Umbilical cord (tissue), 2 donors: ENCODE data around the gene TASP1. TPM values are rescaled to one million over a fixed set of nuclear protein-coding genes. Genes with fewer than 3 reads are reported as not detected.

Experiments used
- DNase-seq: peaks from one replicate; pipeline ENCODE4 v3.0.0-alpha.2; 2015; ENCODE audit warnings: low spot score
- total RNA-seq: library from RNA; depleted of rRNA; stranded (reverse); fragments of >200 nt; gene quantifications from one replicate; pipeline ENCODE4 v1.2.3, GENCODE V29; 2014; ENCODE audit warnings: low replicate concordance; ENCODE audit not compliant: insufficient read depth

Gene TASP1
- total RNA-seq, 1 donor from 2014 or later = 54.2 TPM

DNA sequence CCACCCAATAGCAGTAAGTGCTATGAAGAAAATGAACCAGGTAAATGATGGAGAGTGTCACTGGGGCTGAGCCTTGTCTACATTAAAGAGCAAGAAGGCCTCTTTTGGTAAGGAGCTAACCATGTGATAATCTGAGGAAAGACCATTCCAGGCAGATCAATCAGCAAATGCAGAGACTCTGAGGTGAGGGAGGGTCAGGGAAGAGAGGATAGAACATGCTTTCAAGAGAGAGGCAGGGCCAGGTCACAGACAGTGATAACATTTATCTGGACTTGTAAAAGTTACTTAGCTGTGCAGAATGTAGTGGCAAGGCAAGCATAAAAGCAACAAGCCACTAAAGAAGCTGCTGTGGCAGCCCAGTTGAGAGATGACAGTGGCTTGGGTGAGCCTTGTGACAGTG lies 197.3 kb downstream of the TASP1 start:
- no peak for DNase-seq

DNA sequence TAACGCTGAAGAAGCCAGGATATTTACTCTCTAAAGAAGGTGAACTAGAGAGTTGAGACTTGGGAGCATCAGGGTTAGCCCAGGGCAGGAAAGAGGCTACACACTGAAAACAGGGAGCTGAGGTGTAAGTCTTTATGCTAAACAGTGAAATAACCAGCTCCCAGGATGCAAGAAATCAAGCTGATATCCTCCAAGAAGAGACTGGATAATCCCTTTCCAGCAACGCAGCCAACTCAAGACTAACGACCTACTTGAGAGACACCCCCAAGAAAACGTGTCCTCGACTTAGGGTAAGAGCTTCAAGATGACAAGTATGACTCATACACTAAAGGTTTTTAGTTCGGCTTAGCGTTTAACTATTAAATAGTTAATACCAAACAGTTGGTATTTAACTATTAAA lies 202.2 kb downstream of the TASP1 start:
- DNase-seq = no peak

DNA sequence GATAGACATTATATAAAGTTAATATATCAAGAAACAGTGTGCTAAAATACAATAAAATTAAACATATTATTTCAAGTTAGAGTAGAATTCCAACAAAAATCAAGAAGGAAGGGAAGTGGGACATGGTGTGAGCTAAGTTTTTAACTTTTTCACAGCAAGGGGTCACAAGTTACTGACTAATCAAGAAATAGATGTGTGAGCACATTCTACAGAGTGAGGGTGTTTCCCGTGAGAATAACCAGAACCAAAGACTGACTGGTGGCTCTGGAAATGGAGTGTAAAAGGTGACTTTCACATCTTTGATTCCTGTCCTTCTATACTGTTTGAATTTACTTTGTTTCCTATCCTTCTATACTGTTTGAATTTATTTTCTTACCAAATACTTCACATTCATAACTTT lies 206.6 kb downstream of the TASP1 start:
- no peak for DNase-seq

DNA sequence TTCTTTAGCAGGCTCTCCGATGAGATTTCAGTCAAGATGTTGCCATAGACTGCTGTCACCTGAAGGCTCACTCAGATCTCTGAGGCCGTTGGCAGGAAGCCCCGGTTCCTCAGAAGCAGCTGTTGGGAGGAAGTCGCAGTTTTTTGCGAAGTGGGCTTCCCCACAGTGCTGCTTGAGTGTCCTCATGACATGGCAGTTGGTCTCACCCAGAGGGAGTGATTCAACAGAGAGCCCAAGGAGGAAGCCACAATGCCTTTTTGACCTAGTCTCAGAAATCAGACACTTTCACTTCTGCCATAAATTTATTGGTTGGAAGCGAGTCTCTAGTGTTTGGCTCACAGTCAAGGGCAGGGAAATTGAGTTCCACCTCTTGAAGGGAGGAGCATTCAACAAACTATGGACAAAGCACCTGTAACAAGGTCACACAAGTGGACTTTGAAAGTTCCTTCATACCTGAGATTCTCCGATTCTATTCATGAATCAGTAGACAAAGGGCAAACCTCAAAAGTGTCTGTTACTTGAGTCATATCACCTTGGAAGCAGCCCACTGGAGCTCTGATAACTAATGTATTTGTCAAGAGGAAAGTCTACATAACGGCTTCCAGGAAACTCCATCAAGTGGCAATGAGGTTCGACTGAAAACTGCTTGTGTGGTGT lies 208.3 kb downstream of the TASP1 start:
- no peak for DNase-seq

DNA sequence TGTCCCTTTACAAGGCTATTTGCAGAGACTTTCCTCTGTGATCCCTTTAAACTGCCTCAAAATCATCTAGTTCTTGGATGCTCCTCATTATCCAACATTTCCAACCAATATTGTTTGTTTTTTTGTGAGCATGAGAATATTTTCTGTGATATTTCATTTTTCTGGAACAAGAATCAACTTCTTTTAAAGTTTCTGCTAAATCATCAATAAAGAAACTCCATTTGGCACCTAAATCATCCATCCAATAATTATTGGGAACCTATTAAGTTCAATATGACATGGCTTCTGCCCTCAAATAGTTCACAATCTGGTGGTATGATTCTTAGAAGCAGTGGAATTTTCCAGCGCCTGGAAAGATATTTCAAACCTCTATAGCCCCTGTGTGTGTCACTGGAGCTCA lies 210.0 kb downstream of the TASP1 start:
- no peak for DNase-seq

DNA sequence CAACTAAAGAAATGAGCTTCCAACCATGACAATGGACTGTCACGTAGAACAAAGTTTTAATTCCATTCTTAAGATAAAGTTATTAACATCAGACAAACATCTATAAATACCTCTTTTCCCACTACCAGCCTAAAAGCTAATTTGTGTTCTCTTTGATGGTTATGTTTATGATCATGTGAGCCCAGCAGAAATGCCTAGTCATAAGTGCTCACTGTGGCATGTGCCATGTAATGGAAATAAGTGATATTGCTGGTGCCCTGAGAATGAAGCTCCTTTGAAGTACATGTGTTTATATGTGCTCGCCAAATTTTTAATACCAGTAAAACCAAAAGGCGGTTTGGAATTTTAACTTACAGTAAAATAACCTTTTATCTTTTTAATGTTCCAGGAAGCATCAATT lies 211.9 kb downstream of the TASP1 start:
- no peak for DNase-seq

DNA sequence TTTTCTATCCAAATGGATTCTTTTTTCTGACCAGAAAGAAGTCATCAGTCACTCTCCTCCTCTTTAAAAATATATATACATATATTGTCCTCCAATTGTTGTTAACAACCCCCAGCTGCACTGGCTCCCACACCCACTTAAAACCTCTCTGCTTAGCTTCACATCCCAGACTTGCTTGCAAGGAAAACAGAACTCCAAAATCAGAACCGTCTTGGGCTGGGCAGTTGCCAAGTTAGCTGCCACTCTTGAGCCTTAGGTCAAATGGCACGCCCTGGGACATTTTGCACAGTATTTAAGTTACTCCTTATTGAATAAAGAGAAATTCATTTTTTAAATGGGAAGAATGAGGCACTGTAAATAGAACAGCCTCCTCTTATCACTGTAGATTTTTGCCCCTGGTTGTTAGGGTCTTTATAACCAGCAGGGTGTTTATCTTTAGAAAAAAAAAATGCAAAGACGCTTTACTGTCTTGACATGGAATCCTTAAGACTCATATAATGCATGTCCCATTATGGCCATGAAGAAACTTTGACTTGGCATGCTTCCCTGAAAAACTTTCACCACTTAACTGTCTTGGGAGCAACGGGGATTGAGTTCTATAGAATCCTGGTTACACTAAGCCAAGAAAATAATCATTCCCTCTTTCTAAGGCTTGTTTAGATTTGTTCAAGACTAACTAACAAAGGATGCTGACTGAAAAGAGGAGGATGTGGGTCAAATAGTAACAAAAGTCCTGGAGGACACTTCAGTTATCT lies 213.2 kb downstream of the TASP1 start:
- peak; percentile 78 for DNase-seq

DNA sequence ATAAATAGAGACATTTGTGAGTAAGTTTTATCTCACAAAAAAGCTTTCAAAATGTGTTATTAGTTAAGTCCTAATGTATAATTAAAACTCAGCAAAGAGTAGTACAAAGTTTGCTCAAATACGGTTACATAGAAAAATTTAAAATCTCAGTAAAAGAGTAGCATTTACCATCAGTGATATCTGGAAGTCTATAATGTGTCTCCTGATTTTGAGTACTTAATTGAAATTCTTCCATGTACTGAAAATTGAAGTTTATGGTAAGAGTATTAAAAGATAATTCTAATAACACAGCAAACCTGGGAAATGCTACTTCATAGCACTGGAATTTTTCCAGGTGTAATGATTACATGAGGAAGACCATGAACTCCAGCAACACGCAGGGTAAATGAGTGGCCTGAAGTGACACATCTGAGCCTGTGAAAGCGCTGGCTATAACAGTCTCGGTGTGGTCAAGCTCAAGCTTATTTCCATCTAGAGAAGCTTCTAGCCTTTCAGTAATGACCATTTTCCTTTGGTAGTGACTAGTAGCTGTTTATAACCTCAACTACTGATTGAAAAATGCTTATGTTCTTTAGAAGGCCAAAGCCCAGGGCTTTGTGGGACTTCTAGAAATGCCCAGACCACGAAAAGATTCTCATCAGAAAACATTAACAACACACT lies 214.4 kb downstream of the TASP1 start:
- DNase-seq = no peak

DNA sequence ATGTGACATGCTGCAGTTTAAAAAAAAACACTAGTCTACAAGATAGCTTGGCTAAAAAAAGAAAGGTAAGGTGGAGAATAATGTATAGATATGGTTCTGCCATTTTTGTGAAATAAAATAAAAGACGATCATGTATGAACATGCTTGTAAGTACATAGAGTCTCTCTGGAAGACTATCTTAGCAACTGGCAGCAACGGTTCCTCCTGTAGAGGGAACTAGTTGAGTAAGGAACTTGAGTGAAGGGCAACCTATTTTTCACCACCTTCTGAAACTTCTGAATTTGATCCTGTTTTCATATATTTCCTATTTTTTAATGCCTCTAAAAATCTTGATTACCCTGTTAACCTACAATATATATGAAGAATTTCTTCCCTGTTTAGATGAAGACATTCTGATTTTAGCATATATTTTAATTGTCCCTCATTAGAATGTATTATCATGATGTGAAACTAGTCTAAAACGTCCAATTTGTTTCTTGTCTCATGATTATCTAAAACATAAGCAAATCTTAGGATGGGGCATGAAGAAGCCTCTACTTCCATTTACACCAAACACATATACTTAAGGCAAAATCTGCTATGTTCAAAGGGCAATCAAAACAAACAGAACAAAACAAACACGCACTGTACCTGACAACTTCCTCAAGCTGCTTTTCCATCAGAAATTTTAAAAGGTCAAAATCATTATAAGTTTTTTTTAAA lies 215.1 kb downstream of the TASP1 start:
- no peak for DNase-seq

DNA sequence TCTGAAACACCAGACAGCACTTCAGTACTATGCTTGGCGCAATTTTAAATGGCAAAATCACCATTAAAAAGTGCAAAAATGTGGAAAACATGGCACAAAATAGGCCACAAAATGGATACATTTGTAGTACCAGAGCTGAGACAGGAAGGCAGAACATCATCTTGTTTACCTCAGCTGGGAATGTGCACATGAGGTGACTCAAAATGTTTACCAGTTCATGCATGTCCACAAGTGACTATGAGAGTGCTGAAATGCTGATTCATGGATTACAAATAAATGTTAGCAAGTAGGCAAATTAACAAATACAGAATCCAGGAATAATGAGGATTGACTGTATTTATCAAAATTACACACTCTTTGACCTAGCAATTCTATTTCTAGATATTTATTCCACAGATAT lies 216.1 kb downstream of the TASP1 start:
- DNase-seq = no peak

DNA sequence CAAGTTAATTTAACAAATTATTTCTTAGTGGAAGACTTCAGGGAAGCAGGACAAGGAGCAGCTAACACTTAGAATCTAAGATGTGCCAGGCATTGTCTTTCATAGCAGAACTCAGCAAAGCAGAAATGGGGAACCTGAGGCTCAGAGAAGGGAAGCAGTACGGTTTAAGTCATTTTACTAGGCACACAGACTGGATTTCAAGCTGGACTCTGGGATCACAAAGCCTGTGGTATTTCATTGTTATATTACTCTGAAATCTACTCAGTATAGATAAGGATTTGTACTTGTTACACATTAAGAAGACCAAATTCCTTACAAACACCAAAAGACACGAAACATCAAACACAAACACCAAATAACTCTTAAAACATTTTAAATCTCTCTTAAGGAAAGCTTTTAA lies 218.1 kb downstream of the TASP1 start:
- no peak for DNase-seq

DNA sequence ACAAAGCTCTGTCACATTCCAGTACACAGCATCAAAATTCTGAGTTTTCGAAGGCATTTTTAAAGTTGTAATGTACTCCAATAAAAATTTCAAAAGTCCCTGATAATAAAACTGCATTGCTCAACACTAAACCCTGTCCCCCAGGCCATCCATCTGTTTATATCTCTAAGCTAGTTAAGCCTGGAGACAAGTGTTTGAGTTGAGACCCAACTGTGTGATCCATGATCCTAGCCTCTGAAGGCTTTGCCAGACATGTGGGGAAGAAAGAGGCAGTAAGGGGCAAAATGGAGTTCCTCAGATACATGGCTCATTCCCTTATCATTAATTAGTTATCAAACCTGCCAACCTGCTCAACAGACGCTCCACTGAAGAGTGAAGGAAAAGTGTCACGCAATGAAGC lies 219.3 kb downstream of the TASP1 start:
- peak; percentile 83 for DNase-seq

DNA sequence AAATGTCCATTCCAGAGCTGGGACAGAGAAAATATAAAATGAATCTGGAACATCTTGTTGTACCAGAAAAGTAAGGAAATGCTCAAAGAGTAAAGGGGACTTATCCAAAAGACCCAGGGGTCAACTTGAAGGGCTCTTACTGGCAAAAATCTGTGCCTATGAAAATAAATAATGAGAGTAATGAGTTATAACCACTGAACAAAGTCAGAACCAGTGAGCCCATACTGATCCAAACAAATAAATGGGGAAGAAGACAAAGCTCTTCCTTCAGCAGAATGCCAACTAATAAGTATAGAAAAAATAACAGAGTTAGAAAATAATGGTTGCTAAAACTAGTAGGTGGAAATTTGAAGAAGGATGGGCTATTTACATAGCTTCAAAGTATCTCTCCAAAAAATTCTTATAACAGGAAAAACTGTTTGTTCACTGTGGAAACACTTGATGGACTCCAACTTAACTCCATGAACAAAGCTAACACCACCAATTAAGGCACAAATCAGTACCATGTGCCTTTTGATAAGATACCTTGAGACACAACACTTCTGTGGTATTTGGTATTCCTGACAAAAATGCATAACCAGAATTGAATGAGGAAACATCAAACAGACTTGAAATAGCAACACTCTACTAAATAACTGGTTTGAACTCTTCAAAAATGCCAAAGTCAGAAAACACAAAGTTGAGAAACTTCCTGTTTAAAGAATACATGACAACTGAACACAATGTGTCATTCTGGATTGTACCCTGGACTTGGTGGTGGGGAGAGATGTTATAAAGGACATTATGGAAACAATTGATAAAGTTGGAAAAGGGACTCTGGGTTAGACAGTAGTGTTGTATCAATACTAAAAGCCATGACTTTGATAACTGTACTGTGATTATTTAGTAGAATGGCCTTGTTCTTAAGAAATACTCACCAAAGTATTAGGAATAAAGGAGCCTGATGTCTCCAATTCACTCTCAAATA lies 220.2 kb downstream of the TASP1 start:
- DNase-seq = no peak

DNA sequence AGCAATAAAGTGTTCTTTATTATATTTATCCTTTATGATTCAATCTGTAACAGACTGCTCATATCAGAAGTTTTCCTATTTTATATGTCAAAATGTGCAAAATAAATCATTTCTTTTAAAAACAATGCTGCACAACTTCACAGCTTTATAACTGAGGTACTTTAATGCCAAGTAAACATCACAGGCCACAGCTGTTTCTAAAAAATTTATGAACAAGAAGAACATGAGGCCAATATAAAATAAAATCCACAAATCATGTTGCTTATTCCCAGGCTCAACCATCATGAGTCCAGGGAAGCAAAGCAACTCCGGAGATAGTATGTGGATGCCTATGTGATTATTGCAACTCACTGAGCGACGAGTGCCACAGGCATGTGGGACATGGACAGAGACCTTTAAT lies 222.2 kb downstream of the TASP1 start:
- DNase-seq = no peak

DNA sequence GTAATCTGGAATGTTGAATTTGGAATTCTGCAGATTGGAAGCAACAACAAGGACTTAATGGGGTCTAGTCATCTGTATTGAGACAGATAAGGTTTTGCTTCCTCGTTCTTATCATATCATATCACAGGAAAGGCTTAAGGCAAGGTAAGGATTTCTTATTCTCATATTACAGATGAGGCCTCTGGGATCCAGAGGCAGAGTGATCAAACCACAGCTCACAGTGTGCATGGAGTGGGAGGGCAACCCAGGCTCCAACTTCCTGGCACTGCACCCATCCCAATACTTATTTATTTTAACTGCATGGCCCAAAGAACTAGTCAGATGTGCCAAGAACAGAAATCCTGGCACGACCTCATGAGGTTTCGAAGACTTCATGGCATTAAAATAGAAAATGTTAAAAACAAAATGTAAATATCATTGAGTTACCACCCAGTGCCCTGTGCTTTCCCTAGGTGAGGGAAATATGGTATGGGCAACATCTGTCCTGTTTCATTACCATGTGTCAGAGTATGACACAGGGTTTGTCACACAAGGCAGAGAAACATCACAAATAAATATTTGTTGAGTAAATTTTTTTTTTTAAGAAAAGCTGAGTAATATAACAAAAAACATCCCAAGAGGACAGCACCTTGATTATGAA lies 225.8 kb downstream of the TASP1 start:
- DNase-seq = no peak

DNA sequence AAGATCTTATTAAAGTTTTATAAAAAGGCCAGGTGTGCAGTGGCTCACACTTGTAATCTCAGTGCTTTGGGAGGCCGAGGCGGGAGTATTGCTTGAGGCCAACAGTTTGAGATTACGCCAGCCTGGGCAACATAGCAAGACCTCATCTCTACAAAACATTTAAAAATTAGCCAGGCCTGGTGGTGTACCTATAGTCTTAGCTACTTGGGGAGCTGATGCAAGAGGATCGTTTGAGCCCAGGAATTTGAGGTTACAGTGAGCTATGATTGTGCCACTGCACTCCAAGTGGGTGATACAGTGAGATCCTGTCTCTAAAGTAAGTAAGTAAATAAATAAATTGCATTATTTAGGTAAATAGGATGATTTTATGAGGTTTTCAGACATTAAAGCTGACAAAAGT lies 234.4 kb downstream of the TASP1 start:
- no peak for DNase-seq

DNA sequence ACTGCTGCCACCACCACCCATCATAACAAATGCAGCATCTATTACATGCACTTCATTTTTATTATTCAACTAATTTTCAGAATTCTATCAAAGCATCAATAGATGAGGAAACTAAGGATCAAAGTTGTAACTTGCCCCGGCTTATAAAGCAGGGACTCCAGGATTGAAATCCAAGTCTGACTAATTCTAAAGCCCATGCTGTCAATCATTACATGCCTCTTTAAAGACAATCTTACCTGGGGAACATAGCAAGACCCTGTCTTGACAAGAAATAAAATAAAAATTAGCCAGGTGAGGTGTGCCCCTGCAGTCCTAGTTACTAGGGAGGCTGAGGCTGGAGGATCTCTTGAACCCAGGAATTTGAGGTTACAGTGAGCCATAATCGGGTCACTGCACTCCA lies 235.3 kb downstream of the TASP1 start:
- no peak for DNase-seq

DNA sequence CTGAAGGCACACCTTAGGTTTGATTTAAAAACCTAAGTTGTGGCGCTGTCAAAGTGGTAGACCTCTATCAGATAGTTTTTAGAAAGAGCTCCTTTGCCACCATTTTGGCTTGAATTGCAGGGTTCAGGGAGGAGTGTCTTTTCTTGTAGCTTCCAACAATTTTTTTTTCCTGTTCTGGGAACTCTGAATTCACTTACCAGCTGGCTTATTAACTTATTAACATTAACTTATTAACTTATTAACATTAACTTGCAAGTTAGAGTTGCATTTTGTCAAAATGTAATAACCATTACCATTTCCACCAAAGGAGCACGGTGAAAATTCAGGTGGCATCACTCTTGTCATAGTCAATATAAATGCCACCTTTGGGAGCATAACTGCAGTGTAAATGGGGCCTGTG lies 235.7 kb downstream of the TASP1 start:
- no peak for DNase-seq

DNA sequence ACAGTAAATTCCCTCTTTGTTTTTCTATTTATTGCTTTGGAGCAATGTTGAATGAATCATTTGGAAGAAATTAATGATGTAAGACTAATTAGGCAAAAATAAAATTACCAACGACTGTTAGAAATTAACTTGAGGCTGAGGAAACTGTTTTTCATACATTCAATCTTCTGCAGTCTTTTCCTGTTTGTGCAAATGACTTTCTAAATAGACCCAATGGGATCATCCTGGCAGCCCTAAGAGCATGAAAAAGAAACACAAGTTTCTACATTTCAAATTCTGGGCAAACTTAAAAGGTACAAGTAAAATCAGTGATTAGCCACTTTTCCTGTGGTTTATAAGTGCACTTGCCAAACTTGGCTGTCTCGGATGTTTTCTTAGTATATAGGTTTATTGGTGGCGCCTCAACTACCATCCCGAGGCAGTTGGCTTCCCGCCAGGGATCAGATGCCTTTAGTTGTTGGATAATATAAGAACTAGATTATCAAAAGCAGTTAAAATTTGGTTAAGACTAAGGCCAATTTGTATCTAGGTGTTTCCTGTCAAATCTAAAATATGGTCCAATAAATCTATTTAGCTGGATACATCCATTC lies 236.5 kb downstream of the TASP1 start:
- DNase-seq = no peak

DNA sequence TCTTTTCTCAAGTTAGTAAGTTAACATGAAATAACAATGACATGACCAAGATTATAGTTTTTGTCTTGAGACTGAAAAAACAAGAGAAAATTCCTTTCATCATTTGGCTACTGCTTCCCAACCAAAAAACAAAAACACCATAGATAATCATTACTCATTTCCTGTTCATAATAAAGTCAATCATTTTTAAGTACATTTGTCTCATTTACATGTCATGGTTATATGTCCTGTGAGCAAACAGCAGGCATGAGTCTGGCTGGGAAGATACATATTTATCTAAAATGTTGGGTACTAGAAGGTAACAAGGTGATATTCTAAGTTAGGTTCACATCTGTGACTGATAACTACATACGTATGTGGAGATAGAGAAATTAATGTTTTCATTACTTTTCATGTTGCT lies 237.1 kb downstream of the TASP1 start:
- DNase-seq = no peak
